Measurements from ENCODE around the gene CASK.
"Not testable (repeated sequence)": the region's sequence is repeated elsewhere in the genome, so short reads cannot be mapped to it uniquely, and the experiment has no call there.

GRCh38 chrX:41676361-41676760, 247.0 kb downstream of the CASK start:
- not testable (repeated sequence) for TF ChIP-seq EZH2 (IDR thresholded peaks at IDR 0.05; ENCODE audit: borderline replicate concordance, insufficient read depth, low read length, poor library complexity, severe bottlenecking); CTCF (IDR thresholded peaks at IDR 0.05; ENCODE audit: poor library complexity, severe bottlenecking); POLR2AphosphoS5 (IDR thresholded peaks at IDR 0.05); TAF1 (IDR thresholded peaks at IDR 0.05; ENCODE audit: low read depth); SMC3 (conservative IDR thresholded peaks at IDR 0.05; ENCODE audit: poor library complexity); EP300 (conservative IDR thresholded peaks at IDR 0.05; ENCODE audit: poor library complexity, severe bottlenecking); MXI1 (conservative IDR thresholded peaks at IDR 0.05; ENCODE audit: poor library complexity, severe bottlenecking); RAD21 (conservative IDR thresholded peaks at IDR 0.05)
